Breast epithelium (tissue), 3 donors: ENCODE measurements around the gene CUL9.

Experiments
- CTCF ChIP-seq, 3 donors: fragments of 450-650 bp; IDR thresholded peaks; one replicate each; pipeline ENCODE4 v1.5.1; 2016 to 2017; ENCODE audit warnings: antibody characterized with exemption in 3 of 3, mild to moderate bottlenecking in 3 of 3, moderate library complexity in 3 of 3
- POLR2A ChIP-seq: fragments of 450-650 bp; IDR thresholded peaks from one replicate; pipeline ENCODE4 v1.6.1; 2016; ENCODE audit warnings: antibody characterized with exemption, mild to moderate bottlenecking, moderate library complexity
- POLR2AphosphoS5 ChIP-seq, 3 donors: sonication (generic); formaldehyde crosslinking; IDR thresholded peaks; one replicate each; pipeline ENCODE4 v1.6.1; 2017; ENCODE audit warnings: antibody characterized with exemption in 3 of 3

DNA sequence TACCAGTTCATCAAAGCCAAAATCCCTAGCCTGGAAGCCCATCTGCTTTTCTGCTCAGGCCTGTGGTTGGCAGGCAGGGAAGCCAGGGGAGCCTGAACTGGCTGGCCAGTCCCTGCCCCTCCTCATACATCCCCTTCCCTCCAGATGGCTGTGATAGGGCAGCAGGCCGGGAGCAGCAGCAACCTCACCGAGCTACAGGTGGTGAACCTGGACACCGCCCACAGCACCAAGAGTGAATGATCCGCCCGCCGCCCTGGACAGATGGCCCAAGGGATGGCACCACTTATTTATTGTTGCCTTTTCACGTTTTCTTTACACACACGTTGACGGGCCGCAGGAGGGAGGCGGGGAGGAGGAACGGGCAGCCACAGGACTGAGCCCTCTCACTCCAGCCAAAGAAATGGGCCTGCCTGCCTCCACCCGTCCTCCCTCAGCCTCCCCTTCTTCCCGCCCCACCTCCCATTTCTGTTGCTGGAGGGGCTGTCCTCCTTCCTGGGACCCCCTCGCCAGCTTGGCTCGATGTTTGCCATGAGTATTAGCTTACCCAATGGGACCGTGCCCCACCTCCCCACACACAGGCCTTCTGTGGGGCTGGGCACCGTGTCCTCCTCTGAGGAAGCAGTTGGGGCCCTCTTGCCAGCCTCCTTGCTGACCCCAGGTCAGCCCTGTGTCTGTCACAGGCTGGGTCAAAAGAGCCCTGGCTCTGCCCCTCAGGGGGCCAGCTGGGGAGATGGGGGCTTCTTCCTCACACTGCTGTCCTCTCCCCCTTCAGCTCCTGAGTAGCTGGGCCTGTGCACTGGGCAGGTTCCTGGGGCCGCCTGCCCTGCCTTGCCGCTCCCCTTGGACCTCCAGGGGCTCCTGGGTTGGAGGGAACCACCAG is 2.8 kb upstream of the CUL9 start:
- TF ChIP-seq CTCF (IDR thresholded peaks at IDR 0.05) (no peak), POLR2A (no peak), POLR2AphosphoS5 (IDR thresholded peaks at IDR 0.05) (no peak)
